ENCODE results near the gene DDA1.
"Not testable (repeated sequence)": the region's sequence is repeated elsewhere in the genome, so short reads cannot be mapped to it uniquely, and the experiment has no call there.

DNA sequence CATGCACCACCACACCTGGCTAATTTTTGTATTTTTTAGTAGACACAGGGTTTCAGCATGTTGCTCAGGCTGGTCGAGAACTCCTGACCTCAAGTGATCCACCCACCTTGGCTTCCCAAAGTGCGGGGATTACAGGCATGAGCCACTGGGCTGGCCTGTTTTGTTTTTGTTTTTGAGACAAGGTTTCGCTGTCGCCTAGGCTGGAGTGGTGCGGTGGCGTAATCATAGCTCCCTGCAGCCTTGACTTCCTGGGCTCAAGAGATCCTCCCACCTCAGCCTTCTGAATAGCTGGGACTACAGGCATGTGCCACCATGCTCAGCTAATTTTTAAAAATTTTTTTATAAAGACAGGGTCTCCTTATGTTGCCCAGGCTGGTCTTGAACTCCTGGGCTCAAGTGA, 13.8 kb upstream of the DDA1 start:
- TF ChIP-seq, protein P1, sequence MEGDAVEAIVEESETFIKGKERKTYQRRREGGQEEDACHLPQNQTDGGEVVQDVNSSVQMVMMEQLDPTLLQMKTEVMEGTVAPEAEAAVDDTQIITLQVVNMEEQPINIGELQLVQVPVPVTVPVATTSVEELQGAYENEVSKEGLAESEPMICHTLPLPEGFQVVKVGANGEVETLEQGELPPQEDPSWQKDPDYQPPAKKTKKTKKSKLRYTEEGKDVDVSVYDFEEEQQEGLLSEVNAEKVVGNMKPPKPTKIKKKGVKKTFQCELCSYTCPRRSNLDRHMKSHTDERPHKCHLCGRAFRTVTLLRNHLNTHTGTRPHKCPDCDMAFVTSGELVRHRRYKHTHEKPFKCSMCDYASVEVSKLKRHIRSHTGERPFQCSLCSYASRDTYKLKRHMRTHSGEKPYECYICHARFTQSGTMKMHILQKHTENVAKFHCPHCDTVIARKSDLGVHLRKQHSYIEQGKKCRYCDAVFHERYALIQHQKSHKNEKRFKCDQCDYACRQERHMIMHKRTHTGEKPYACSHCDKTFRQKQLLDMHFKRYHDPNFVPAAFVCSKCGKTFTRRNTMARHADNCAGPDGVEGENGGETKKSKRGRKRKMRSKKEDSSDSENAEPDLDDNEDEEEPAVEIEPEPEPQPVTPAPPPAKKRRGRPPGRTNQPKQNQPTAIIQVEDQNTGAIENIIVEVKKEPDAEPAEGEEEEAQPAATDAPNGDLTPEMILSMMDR (IDR thresholded peaks at IDR 0.05; ENCODE audit: borderline replicate concordance, extremely low read depth, low read length, poor library complexity, severe bottlenecking): not testable (repeated sequence)
- not testable (repeated sequence) for TF ChIP-seq EZH2 (IDR thresholded peaks at IDR 0.05; ENCODE audit: borderline replicate concordance, low read depth, low read length, severe bottlenecking)
